Naive thymus-derived CD4-positive, alpha-beta T cell (primary cell): ENCODE measurements around the gene TRIM54. TPM values are rescaled to one million over a fixed set of nuclear protein-coding genes. Genes with fewer than 3 reads are reported as not detected.

Source experiments
- ATAC-seq: fragments of 150-1000 bp; cut with Tn5 transposase; 2 replicates; pipeline ENCODE4 v1.10.0; 2021; ENCODE audit warnings: mild to moderate bottlenecking, moderate library complexity
- CTCF ChIA-PET: fragments of 350-600 bp; sonication (Branson Sonifier 250); formaldehyde crosslinking; loops from one replicate; lab custom pipeline; 2021; ENCODE audit warnings: antibody characterized with exemption; lab: Charles Lee
- POLR2A ChIA-PET: fragments of 350-600 bp; sonication (Branson Sonifier 250); formaldehyde crosslinking; loops from one replicate; lab custom pipeline; 2021; ENCODE audit warnings: antibody characterized with exemption, inconsistent platforms; lab: Charles Lee
- DNase-seq, 9 donors: peaks; one replicate each; pipeline versions ENCODE4 v3.0.0 to v3.0.0-alpha.2; 2020 to 2022; ENCODE audit warnings: mixed read lengths in 1 of 9
- H3K27ac ChIP-seq: one replicate; pipeline ENCODE4 v1.7.0; 2013; ENCODE audit warnings: mild to moderate bottlenecking, low read depth, low read length, moderate library complexity
- H3K27me3 ChIP-seq, 2 donors: one replicate each; pipeline ENCODE4 v1.7.0; 2013; ENCODE audit warnings: low read length in 2 of 2, mild to moderate bottlenecking in 2 of 2, moderate library complexity in 2 of 2; ENCODE audit not compliant: control insufficient read depth in 2 of 2, insufficient read depth in 2 of 2
- H3K36me3 ChIP-seq, 3 experiments: 1 replicate in 2 of 3; 2 replicates in 1 of 3; pipeline ENCODE4 v1.7.0; 2013; ENCODE audit warnings: low read length in 3 of 3, mild to moderate bottlenecking in 3 of 3, moderate library complexity in 1 of 3; ENCODE audit not compliant: insufficient read depth in 3 of 3, control insufficient read depth in 2 of 3
- H3K4me1 ChIP-seq, 2 donors: one replicate each; pipeline ENCODE4 v1.7.0; 2013; ENCODE audit warnings: low read length in 2 of 2, mild to moderate bottlenecking in 2 of 2, moderate library complexity in 1 of 2; ENCODE audit not compliant: control insufficient read depth in 2 of 2, insufficient read depth in 2 of 2
- H3K4me3 ChIP-seq: 2 replicates; pipeline ENCODE4 v1.7.0; 2013; ENCODE audit warnings: mild to moderate bottlenecking, low read length
- H3K9me3 ChIP-seq, 3 experiments: 1 replicate in 2 of 3; 2 replicates in 1 of 3; pipeline ENCODE4 v1.7.0; 2013; ENCODE audit warnings: low read length in 3 of 3; ENCODE audit not compliant: control insufficient read depth in 2 of 3
- H3K27ac Mint-ChIP-seq, 9 donors: one replicate each; pipeline ENCODE4 v1.8.0; 2020 to 2022; ENCODE audit warnings: mixed read lengths in 9 of 9, mild to moderate bottlenecking in 8 of 9, moderate library complexity in 5 of 9, inconsistent platforms in 2 of 9
- H3K27me3 Mint-ChIP-seq, 5 donors: one replicate each; pipeline ENCODE4 v1.8.0; 2021 to 2022; ENCODE audit warnings: mixed read lengths in 5 of 5, mild to moderate bottlenecking in 1 of 5
- H3K36me3 Mint-ChIP-seq, 5 donors: one replicate each; pipeline ENCODE4 v1.8.0; 2020 to 2022; ENCODE audit warnings: mixed read lengths in 5 of 5, mild to moderate bottlenecking in 3 of 5, inconsistent platforms in 1 of 5
- H3K4me1 Mint-ChIP-seq, 7 donors: one replicate each; pipeline ENCODE4 v1.8.0; 2020 to 2022; ENCODE audit warnings: mixed read lengths in 7 of 7, mild to moderate bottlenecking in 3 of 7, inconsistent platforms in 1 of 7
- H3K4me3 Mint-ChIP-seq, 10 donors: one replicate each; pipeline ENCODE4 v1.8.0; 2020 to 2022; ENCODE audit warnings: mild to moderate bottlenecking in 10 of 10, mixed read lengths in 10 of 10, moderate library complexity in 6 of 10, inconsistent platforms in 2 of 10
- H3K9me3 Mint-ChIP-seq, 11 donors: one replicate each; pipeline ENCODE4 v1.8.0; 2020 to 2022; ENCODE audit warnings: mixed read lengths in 11 of 11, mild to moderate bottlenecking in 4 of 11, inconsistent platforms in 1 of 11, moderate library complexity in 1 of 11
- intact Hi-C, 2 donors: fragments of 100-400 bp; cut with micrococcal nuclease; formaldehyde crosslinking; loops; one replicate each; pipeline ENCODE4 v1.15.1; 2023
- polyA plus RNA-seq, 2 donors: library from polyadenylated mRNA; unstranded; fragments of 300-500 nt; fragmentation: Illumina TruSeq; gene quantifications; one replicate each; pipeline ENCODE4 v1.2.3, GENCODE V29; 2021
- total RNA-seq, 6 experiments: library from RNA in 5 of 6; stranded (reverse) in 5 of 6; gene quantifications; 1 replicate in 5 of 6; 2 replicates in 1 of 6; pipeline ENCODE4 v1.2.3 and lab custom pipeline; 2021 to 2026

Gene TRIM54
- total and polyA plus RNA-seq, 7 experiments from 2014 or later: not detected

DNA sequence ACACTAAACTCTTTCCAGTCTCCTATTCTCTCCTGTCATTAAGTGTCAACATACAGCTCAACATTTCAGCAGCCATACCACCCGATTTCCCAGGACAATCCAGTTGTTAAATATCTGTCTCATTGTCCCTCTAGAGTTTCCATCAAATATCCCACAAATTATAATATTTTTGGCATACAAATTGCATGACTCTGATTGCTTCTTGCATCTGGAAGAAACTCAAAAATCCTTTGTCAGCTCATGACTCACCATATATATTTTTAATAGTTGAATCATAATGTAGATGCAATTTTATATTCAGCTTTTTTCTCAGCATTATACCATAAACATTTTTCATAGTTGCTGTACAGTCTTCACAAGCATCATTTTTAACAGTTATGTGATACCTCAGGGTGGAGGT, 26.6 kb upstream of the TRIM54 start:
- peaks cover 4 to 9% of the 10 kb centered on the region in 2 donors for H3K27me3 ChIP-seq
- H3K4me3 Mint-ChIP-seq: no peak overlapping the region

DNA sequence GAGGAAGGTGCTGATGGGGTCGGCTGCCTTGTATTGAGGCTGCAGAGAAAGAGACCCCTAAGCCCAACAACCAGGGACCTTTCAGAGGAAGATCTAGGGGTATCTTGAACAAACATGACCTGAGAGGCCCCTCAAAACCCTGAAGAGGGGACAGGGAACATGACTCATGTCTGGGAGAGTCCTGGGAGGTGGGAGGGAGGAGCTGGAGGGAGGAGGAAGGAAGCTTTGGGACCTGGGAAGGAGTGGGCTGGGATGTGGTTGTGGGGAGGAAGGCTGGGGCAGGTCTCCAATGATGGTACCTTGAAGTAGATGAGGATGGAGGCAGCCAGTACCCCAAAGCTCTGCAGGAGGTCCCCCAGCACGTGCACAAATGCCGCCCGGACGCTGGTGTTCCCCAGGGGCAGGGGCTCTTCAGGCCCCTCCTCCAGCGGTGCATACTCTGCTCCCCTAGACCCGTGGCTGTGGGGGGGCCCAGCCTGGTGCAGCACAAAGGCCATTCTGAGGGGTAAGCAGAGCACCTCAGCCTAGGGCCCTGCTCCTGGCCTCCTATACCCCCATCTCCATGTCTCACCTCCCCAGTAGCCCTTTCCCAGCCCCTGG, 25.3 kb upstream of the TRIM54 start:
- ChIA-PET CTCF (interaction anchor here (1.0 kb wide), 1 partner anchor 295 kb away, joined by 3 read pairs; no protein-coding TSS in a partner anchor), POLR2A (no interaction called here)
- Mint-ChIP-seq H3K9me3 (no peaks in the 10 kb centered on the region), H3K27me3 (peaks cover 54 to 74% (median 65%) of the 10 kb centered on the region in 5 donors), H3K4me1 (peaks cover 6 to 14% (median 13%) of the 10 kb centered on the region in 7 donors), H3K27ac (no peak overlapping the region), H3K36me3 (no peaks in the 10 kb centered on the region), H3K4me3 (no peak overlapping the region)
- intact Hi-C loops: no loop called here
- ATAC-seq (no peak), DNase-seq (no peak)
- Histone ChIP-seq H3K9me3 (no peaks in the 10 kb centered on the region), H3K27me3 (peaks cover 0 to 18% of the 10 kb centered on the region in 2 donors), H3K4me3 (no peak overlapping the region), H3K36me3 (no peaks in the 10 kb centered on the region), H3K4me1 (peaks cover 0 to 5% of the 10 kb centered on the region in 2 donors), H3K27ac (no peak overlapping the region)

More for the DNA sequence above, 26.6 kb upstream of the TRIM54 start:
- H3K4me1 ChIP-seq: no peaks in the 10 kb centered on the region
- ATAC-seq (no peak), DNase-seq (no peak)
- Mint-ChIP-seq H3K9me3 (no peaks in the 10 kb centered on the region), H3K4me1 (peaks cover 0 to 6% (median 1%) of the 10 kb centered on the region in 7 donors), H3K27me3 (peaks cover 42 to 69% (median 52%) of the 10 kb centered on the region in 5 donors), H3K36me3 (no peaks in the 10 kb centered on the region), H3K27ac (no peak overlapping the region)
- no peaks in the 10 kb centered on the region for H3K9me3 ChIP-seq
- H3K4me3 ChIP-seq: no peak overlapping the region
- no peak overlapping the region for H3K27ac ChIP-seq
- ChIA-PET POLR2A (no interaction called here), CTCF (interaction anchor here (0.6 to 1.1 kb wide), 2 partner anchors 21 to 22 kb away, joined by 3 to 4 read pairs; no protein-coding TSS in a partner anchor)
- intact Hi-C loops: no loop called here
- H3K36me3 ChIP-seq: no peaks in the 10 kb centered on the region

DNA sequence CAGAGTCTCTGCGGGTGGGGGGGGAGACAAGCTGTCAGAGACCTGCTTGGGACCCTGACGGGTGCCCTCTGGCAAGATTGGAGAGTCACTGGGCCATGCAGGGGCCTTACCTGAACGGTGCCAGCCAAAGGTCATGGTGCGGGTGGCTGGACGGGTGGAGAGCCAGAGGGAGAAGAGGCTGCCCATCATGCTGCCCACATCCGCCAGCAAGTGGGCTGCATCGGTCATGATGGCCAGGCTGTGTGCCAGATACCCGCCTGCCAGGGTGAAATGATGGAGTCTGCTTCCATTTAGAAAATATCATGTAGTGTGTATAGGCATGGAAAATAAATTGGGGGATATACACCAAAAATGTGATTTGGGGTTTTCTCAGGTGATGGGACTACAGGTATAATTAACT, 24.2 kb upstream of the TRIM54 start:
- intact Hi-C loops: no loop called here
- ChIA-PET POLR2A (no interaction called here), CTCF (no interaction called here)
- Histone ChIP-seq H3K9me3 (no peaks in the 10 kb centered on the region), H3K27ac (no peak overlapping the region), H3K4me1 (peaks cover 0 to 6% of the 10 kb centered on the region in 2 donors), H3K4me3 (no peak overlapping the region), H3K36me3 (no peaks in the 10 kb centered on the region), H3K27me3 (peaks cover 0 to 21% of the 10 kb centered on the region in 2 donors)
- DNase-seq (no peak), ATAC-seq (no peak)
- H3K27ac Mint-ChIP-seq: no peak overlapping the region
- no peaks in the 10 kb centered on the region for H3K9me3 Mint-ChIP-seq
- H3K36me3 Mint-ChIP-seq: peaks cover 0 to under 1% (median 0%) of the 10 kb centered on the region in 5 donors
- peaks cover 54 to 74% (median 66%) of the 10 kb centered on the region in 5 donors for H3K27me3 Mint-ChIP-seq
- H3K4me1 Mint-ChIP-seq: peaks cover 6 to 16% (median 14%) of the 10 kb centered on the region in 7 donors
- no peak overlapping the region for H3K4me3 Mint-ChIP-seq

- Mint-ChIP-seq H3K36me3 (peaks cover 0 to 4% (median 0%) of the 10 kb centered on the region in 5 donors), H3K9me3 (no peaks in the 10 kb centered on the region), H3K27me3 (peaks cover 57 to 66% (median 62%) of the 10 kb centered on the region in 5 donors), H3K27ac (peak overlapping the region in 1 of 9 donors; percentile 78), H3K4me1 (peaks cover 23 to 33% (median 29%) of the 10 kb centered on the region in 7 donors), H3K4me3 (peak overlapping the region; percentile 70 to 97 (median 81))
- H3K36me3 ChIP-seq: no peaks in the 10 kb centered on the region
- peaks cover 8 to 23% of the 10 kb centered on the region in 2 donors for H3K4me1 ChIP-seq
- ATAC-seq (no peak), DNase-seq (no peak)
- no peak overlapping the region for H3K4me3 ChIP-seq
- POLR2A ChIA-PET: interaction anchor here (0.5 to 0.7 kb wide), 2 partner anchors 178 to 1593 kb away, joined by 3 read pairs; no protein-coding TSS in a partner anchor
- no peak overlapping the region for H3K27ac ChIP-seq
- intact Hi-C loops: loop anchor here (5.0 kb wide), 3 partner anchors 41 to 226 kb away; partner anchors contain the start of genes IFT172 (in 1 of the 2) and KHK (in 1 of the 2)
- peaks cover 6 to 27% of the 10 kb centered on the region in 2 donors for H3K27me3 ChIP-seq
- CTCF ChIA-PET: no interaction called here
- H3K9me3 ChIP-seq: no peaks in the 10 kb centered on the region
Observed at GRCh38 chr2:27261241-27261925, 20.8 kb upstream of the TRIM54 start.

- intact Hi-C loops: loop anchor here (2.0 to 5.0 kb wide), 4 partner anchors 40 to 225 kb away; partner anchors contain the start of genes CAD (in 1 of the 2), IFT172 (in 1 of the 2) and KHK (in 1 of the 2)
- H3K4me1 Mint-ChIP-seq: peaks cover 23 to 33% (median 29%) of the 10 kb centered on the region in 7 donors
Observed at GRCh38 chr2:27261926-27262298, 20.3 kb upstream of the TRIM54 start.

More at GRCh38 chr2:27261926-27262298, 20.3 kb upstream of the TRIM54 start:
- Mint-ChIP-seq H3K36me3 (peaks cover 0 to 4% (median 0%) of the 10 kb centered on the region in 5 donors), H3K9me3 (no peaks in the 10 kb centered on the region), H3K4me3 (peak overlapping the region; percentile 70 to 97 (median 81)), H3K27ac (peak overlapping the region in 1 of 9 donors; percentile 78), H3K27me3 (peaks cover 53 to 60% (median 57%) of the 10 kb centered on the region in 5 donors)
- H3K27me3 ChIP-seq: peaks cover 6 to 27% of the 10 kb centered on the region in 2 donors
- POLR2A ChIA-PET: interaction anchor here (0.5 kb wide), 1 partner anchor 1592 kb away, joined by 3 read pairs; no protein-coding TSS in a partner anchor
- no peak overlapping the region for H3K27ac ChIP-seq
- DNase-seq (peak in 1 of 9 donors; percentile 59), ATAC-seq (no peak)
- H3K4me3 ChIP-seq: no peak overlapping the region
- H3K36me3 ChIP-seq: no peaks in the 10 kb centered on the region
- CTCF ChIA-PET: no interaction called here
- no peaks in the 10 kb centered on the region for H3K9me3 ChIP-seq
- peaks cover 8 to 23% of the 10 kb centered on the region in 2 donors for H3K4me1 ChIP-seq
